Right atrium auricular region (tissue), 2 donors: ENCODE results near the gene TMEM79. TPM values are rescaled to one million over a fixed set of nuclear protein-coding genes. Genes with fewer than 3 reads are reported as not detected.

ENCODE experiments used
- DNase-seq: peaks from one replicate; pipeline ENCODE4 v3.0.0-alpha.2; 2019; ENCODE audit warnings: low spot score
- H3K27ac ChIP-seq, 2 donors: fragments of 200-600 bp; sonication (generic); 1 replicate in 1 of 2; 2 replicates in 1 of 2; pipeline ENCODE4 v1.5.1; 2016 to 2019
- H3K27me3 ChIP-seq, 2 donors: fragments of 200-600 bp; sonication (generic); one replicate each; pipeline versions ENCODE4 v1.5.1 to v1.6.0; 2017 to 2019
- H3K36me3 ChIP-seq: fragments of 200-600 bp; sonication (generic); one replicate; pipeline ENCODE4 v1.5.1; 2016
- H3K4me1 ChIP-seq, 2 donors: fragments of 200-600 bp; sonication (generic); one replicate each; pipeline versions ENCODE4 v1.5.1 to v1.6.0; 2017 to 2019
- H3K4me3 ChIP-seq, 2 donors: fragments of 200-600 bp; sonication (generic); 1 replicate in 1 of 2; 2 replicates in 1 of 2; pipeline ENCODE4 v1.5.1; 2017 to 2019; ENCODE audit warnings: mild to moderate bottlenecking in 1 of 2, moderate library complexity in 1 of 2
- H3K9me3 ChIP-seq, 2 donors: fragments of 200-600 bp; sonication (generic); one replicate each; pipeline ENCODE4 v1.5.1; 2019
- CTCF ChIP-seq, 2 donors: fragments of 200-600 bp; sonication (generic); IDR thresholded peaks; one replicate each; pipeline ENCODE4 v1.5.1; 2019; ENCODE audit warnings: antibody characterized with exemption in 2 of 2
- total RNA-seq, 2 donors: library from RNA; depleted of rRNA; stranded (reverse); fragments of >200 nt; gene quantifications; one replicate each; pipeline ENCODE4 v1.1.0, GENCODE V29; 2016

Gene TMEM79
- total RNA-seq, 2 donors from 2014 or later: 0.96 to 1.0 TPM

- Histone ChIP-seq H3K27me3 (no peaks in the 10 kb centered on the region), H3K27ac (peak overlapping the region; percentile 93 to 94), H3K9me3 (no peaks in the 10 kb centered on the region), H3K4me1 (peaks cover 0 to 37% of the 10 kb centered on the region in 2 donors), H3K36me3 (peaks cover 10% of the 10 kb centered on the region), H3K4me3 (peak overlapping the region; percentile 81 to 87)
- TF ChIP-seq CTCF (IDR thresholded peaks at IDR 0.05): no peak
- no peak for DNase-seq
Measured at GRCh38 chr1:156283521-156283920, 604 bp upstream of the TMEM79 start.

GRCh38 chr1:156284757-156285156, 632 bp downstream of the TMEM79 start:
- peaks cover 0 to 36% of the 10 kb centered on the region in 2 donors for H3K4me1 ChIP-seq
- H3K9me3 ChIP-seq: no peaks in the 10 kb centered on the region
- H3K27me3 ChIP-seq: no peaks in the 10 kb centered on the region
- no peak overlapping the region for H3K4me3 ChIP-seq
- TF ChIP-seq CTCF (IDR thresholded peaks at IDR 0.05): no peak
- no peak overlapping the region for H3K27ac ChIP-seq
- H3K36me3 ChIP-seq: no peaks in the 10 kb centered on the region
- no peak for DNase-seq

GRCh38 chr1:156285437-156285836, 1.3 kb downstream of the TMEM79 start:
- no peak overlapping the region for H3K4me3 ChIP-seq
- DNase-seq: no peak
- H3K27ac ChIP-seq: no peak overlapping the region
- H3K9me3 ChIP-seq: no peaks in the 10 kb centered on the region
- no peak for TF ChIP-seq CTCF (IDR thresholded peaks at IDR 0.05)
- no peaks in the 10 kb centered on the region for H3K36me3 ChIP-seq
- peaks cover 0 to 29% of the 10 kb centered on the region in 2 donors for H3K4me1 ChIP-seq
- no peaks in the 10 kb centered on the region for H3K27me3 ChIP-seq

- no peak for TF ChIP-seq CTCF (IDR thresholded peaks at IDR 0.05)
- Histone ChIP-seq H3K4me1 (peaks cover 0 to 23% of the 10 kb centered on the region in 2 donors), H3K27ac (no peak overlapping the region), H3K4me3 (no peak overlapping the region), H3K27me3 (no peaks in the 10 kb centered on the region), H3K9me3 (no peaks in the 10 kb centered on the region), H3K36me3 (no peaks in the 10 kb centered on the region)
- no peak for DNase-seq
Measured at GRCh38 chr1:156286061-156286460, 1.9 kb downstream of the TMEM79 start.

- no peaks in the 10 kb centered on the region for H3K9me3 ChIP-seq
- no peak overlapping the region for H3K4me3 ChIP-seq
- H3K27ac ChIP-seq: no peak overlapping the region
- no peak for DNase-seq
- H3K4me1 ChIP-seq: peaks cover 0 to 14% of the 10 kb centered on the region in 2 donors
- no peaks in the 10 kb centered on the region for H3K27me3 ChIP-seq
- no peaks in the 10 kb centered on the region for H3K36me3 ChIP-seq
- TF ChIP-seq CTCF (IDR thresholded peaks at IDR 0.05): no peak
Measured at GRCh38 chr1:156289857-156290256, 5.7 kb downstream of the TMEM79 start.
